Fibroblast of mammary gland (primary cell): ENCODE measurements around the gene VENTX.
"Not testable (repeated sequence)": the region's sequence is repeated elsewhere in the genome, so short reads cannot be mapped to it uniquely, and the experiment has no call there.

Source experiments
- DNase-seq: peaks from one replicate; pipeline ENCODE4 v3.0.0-alpha.2; 2010; ENCODE audit warnings: low read depth
- H3K4me3 ChIP-seq: 2 replicates; pipeline ENCODE4 v1.5.1; 2011; ENCODE audit warnings: low read depth, mild to moderate bottlenecking, low read length, moderate library complexity; ENCODE audit not compliant: control insufficient read depth
- CTCF ChIP-seq: conservative IDR thresholded peaks from 2 replicates; pipeline ENCODE4 v1.5.1; 2011; ENCODE audit warnings: low read depth, low read length, inconsistent platforms; ENCODE audit not compliant: control insufficient read depth, insufficient read depth

The VENTX gene

GRCh38 chr10:133260895-133261725, 23.5 kb downstream of the VENTX start:
- H3K4me3 ChIP-seq: peak overlapping the region; percentile 41
- DNase-seq: peak; percentile 19
- no peak for TF ChIP-seq CTCF

- TF ChIP-seq CTCF: no peak
- peak overlapping the region; percentile 41 for H3K4me3 ChIP-seq
- DNase-seq: peak; percentile 49
These were observed 24.2 kb downstream of the VENTX start for GRCh38 chr10:133261726-133262325.

- TF ChIP-seq CTCF: no peak
- H3K4me3 ChIP-seq: no peak overlapping the region
- DNase-seq: no peak
These were observed 25.0 kb downstream of the VENTX start for GRCh38 chr10:133262696-133263095.

- DNase-seq: no peak
- no peak overlapping the region for H3K4me3 ChIP-seq
- TF ChIP-seq CTCF: no peak
These were observed 26.0 kb downstream of the VENTX start for GRCh38 chr10:133263674-133264073.

GRCh38 chr10:133264461-133264860, 26.8 kb downstream of the VENTX start:
- TF ChIP-seq CTCF: no peak
- H3K4me3 ChIP-seq: no peak overlapping the region
- no peak for DNase-seq

DNA sequence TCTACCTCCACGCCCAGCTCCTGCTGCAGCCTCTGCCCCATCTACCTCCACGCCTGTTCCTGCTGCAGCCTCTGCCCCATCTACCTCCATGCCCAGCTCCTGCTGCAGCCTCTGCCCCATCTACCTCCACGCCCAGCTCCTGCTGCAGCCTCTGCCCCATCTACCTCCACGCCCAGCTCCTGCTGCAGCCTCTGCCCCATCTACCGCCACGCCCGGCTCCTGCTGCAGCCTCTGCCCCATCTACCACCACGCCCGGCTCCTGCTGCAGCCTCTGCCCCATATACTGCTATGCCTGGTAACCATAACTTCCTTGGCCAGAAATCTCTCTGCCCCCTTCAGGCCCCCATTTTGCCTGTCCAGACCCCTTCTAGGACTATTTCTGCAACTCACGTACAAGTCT, 27.4 kb downstream of the VENTX start:
- DNase-seq, H3K4me3 ChIP-seq: not testable (repeated sequence)

GRCh38 chr10:133266056-133266795, 28.6 kb downstream of the VENTX start:
- H3K4me3 ChIP-seq: no peak overlapping the region
- TF ChIP-seq CTCF: no peak
- no peak for DNase-seq
